ENCODE data around the gene GPR107. TPM values are rescaled to one million over a fixed set of nuclear protein-coding genes. Genes with fewer than 3 reads are reported as not detected.

GPR107 gene
- total RNA-seq, 1 experiment from 2014 or later = 33.2 TPM

GRCh38 chr9:130024597-130024994, 29.1 kb upstream of the GPR107 start:
- no peak for ATAC-seq
- CTCF ChIA-PET = no interaction called here
- POLR2A ChIA-PET = no interaction called here
- no peak for DNase-seq (ENCODE audit: low spot score)
- no peak overlapping the region for H3K27ac Mint-ChIP-seq
- H3K27me3 Mint-ChIP-seq (ENCODE audit: low read depth) = no peaks in the 10 kb centered on the region
- H3K9me3 Mint-ChIP-seq = no peaks in the 10 kb centered on the region
- H3K4me3 Mint-ChIP-seq = no peak overlapping the region
- H3K36me3 Mint-ChIP-seq = no peaks in the 10 kb centered on the region
- no peak for TF ChIP-seq ERG (CRISPR knock-in tag; IDR thresholded peaks at IDR 0.05)
- TF ChIP-seq ZBTB21 (CRISPR knock-in tag; IDR thresholded peaks at IDR 0.05; ENCODE audit: borderline replicate concordance) = no peak
- TF ChIP-seq PRDM15 (CRISPR knock-in tag; IDR thresholded peaks at IDR 0.05) = no peak
- TF ChIP-seq ZNF671 (CRISPR knock-in tag; IDR thresholded peaks at IDR 0.05) = no peak
- no peak for TF ChIP-seq NFE2L1 (CRISPR knock-in tag; IDR thresholded peaks at IDR 0.05)
- TF ChIP-seq NR3C1 (CRISPR knock-in tag; conservative IDR thresholded peaks at IDR 0.05; ENCODE audit: low read depth) = no peak
- no peak for TF ChIP-seq ZMAT4 (CRISPR knock-in tag; IDR thresholded peaks at IDR 0.05)
- no peak for TF ChIP-seq ZNF121 (CRISPR knock-in tag; IDR thresholded peaks at IDR 0.05)
- TF ChIP-seq CREB1 (CRISPR knock-in tag; IDR thresholded peaks at IDR 0.05) = no peak
- no peak for TF ChIP-seq ZNF425 (CRISPR knock-in tag; conservative IDR thresholded peaks at IDR 0.05)
- no peak for TF ChIP-seq HMGXB4 (CRISPR knock-in tag; IDR thresholded peaks at IDR 0.05)
- TF ChIP-seq ZNF138 (CRISPR knock-in tag; conservative IDR thresholded peaks at IDR 0.05) = no peak
- H3K4me1 Mint-ChIP-seq = no peaks in the 10 kb centered on the region

- POLR2A ChIA-PET = interaction anchor here (0.6 kb wide), 1 partner anchor 200 kb away, joined by 3 read pairs; no protein-coding TSS in a partner anchor
- Mint-ChIP-seq H3K4me1 (no peaks in the 10 kb centered on the region), H3K9me3 (no peaks in the 10 kb centered on the region), H3K4me3 (no peak overlapping the region), H3K27ac (no peak overlapping the region), H3K36me3 (no peaks in the 10 kb centered on the region), H3K27me3 (ENCODE audit: low read depth) (no peaks in the 10 kb centered on the region)
- CTCF ChIA-PET = no interaction called here
- ATAC-seq = no peak
- DNase-seq (ENCODE audit: low spot score) = no peak
- TF ChIP-seq PREB (CRISPR knock-in tag; IDR thresholded peaks at IDR 0.05; ENCODE audit: borderline replicate concordance) (no peak), FOXP4 (CRISPR knock-in tag; IDR thresholded peaks at IDR 0.05) (no peak), PRRX2 (CRISPR knock-in tag; IDR thresholded peaks at IDR 0.05) (no peak), JAZF1 (CRISPR knock-in tag; IDR thresholded peaks at IDR 0.05) (no peak), ZNF532 (CRISPR knock-in tag; IDR thresholded peaks at IDR 0.05; ENCODE audit: borderline replicate concordance) (no peak), ZNF121 (CRISPR knock-in tag; IDR thresholded peaks at IDR 0.05) (peak; percentile 40; the same call in 1 of the 2 replicates)
Observed at GRCh38 chr9:130026583-130027340, 26.9 kb upstream of the GPR107 start.

All from WTC11 (cell line).